ENCODE data around the gene LACTBL1.
"Not testable (repeated sequence)": the region's sequence is repeated elsewhere in the genome, so short reads cannot be mapped to it uniquely, and the experiment has no call there.

Gene LACTBL1

DNA sequence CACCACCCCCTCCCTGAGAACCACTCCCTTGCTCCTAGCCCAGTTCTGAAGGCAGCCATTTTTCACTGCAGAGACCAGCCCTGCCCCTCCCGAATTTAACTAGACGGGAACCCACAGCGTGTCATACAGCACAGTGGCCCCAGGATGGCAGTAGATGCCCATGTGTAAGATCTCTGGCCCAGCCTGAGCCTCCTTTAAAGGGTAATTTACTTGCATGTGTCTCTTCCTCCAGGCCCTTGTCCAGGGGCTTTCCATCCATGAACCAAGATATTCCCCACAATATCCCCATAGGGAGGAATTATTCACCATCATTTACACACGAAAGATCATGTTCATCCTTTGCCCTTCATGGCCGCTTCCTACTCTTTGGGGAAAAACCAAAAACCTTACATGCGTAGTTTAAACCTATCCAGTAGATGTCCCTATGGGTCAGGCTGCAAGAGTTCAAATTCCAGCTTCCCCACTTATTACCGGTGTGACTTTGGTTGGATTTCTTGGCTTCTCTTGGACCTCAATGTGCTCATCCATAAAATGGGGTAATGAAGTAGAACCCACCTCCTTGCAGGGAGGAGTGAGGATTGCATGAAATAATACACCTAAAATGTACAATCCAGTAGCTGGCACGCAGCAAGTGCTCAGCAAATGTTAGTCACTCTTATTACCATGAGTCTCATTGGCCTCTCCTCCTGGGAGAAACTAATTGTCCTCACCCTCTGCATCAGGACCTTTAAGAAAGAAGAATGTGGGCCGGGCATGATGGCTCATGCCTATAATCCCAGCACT lies 4.0 kb upstream of the LACTBL1 start:
- DNase-seq: peak; percentile 25

DNA sequence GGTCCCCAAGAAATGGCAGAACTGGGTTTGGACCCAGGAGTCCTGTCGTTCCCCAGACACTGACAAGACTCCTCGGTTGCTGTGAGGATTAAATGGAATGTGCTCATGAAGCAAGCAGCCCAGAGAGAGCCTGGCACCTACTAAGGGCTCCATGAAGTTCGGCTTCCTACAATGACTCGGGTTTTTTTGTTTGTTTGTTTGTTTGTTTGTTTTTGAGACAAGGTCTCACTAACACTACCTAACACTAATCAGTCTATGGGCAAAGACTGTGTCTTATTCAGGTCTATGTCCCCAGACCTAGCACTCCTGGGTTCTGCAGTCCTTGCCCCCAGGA lies 3.4 kb upstream of the LACTBL1 start:
- no peak for DNase-seq

DNA sequence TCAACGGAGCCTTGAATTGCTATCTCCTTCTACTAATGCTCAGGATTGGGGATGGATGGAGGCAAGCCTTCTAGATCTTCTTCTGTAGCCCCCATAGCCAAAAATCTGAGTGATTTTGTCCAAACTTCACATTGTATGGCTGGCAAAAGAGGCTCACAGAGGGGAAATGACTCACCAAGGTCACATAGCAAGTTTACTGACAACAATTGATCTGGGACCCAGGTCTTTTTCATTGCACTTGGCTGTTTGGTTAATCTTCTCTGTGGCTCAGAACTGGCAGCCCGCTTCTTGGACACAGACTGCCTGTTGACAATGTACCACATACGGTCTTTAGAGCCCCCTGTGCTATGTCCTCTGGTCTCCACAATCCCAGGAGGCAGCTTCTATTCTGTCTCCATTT lies 3.0 kb upstream of the LACTBL1 start:
- no peak for DNase-seq

DNA sequence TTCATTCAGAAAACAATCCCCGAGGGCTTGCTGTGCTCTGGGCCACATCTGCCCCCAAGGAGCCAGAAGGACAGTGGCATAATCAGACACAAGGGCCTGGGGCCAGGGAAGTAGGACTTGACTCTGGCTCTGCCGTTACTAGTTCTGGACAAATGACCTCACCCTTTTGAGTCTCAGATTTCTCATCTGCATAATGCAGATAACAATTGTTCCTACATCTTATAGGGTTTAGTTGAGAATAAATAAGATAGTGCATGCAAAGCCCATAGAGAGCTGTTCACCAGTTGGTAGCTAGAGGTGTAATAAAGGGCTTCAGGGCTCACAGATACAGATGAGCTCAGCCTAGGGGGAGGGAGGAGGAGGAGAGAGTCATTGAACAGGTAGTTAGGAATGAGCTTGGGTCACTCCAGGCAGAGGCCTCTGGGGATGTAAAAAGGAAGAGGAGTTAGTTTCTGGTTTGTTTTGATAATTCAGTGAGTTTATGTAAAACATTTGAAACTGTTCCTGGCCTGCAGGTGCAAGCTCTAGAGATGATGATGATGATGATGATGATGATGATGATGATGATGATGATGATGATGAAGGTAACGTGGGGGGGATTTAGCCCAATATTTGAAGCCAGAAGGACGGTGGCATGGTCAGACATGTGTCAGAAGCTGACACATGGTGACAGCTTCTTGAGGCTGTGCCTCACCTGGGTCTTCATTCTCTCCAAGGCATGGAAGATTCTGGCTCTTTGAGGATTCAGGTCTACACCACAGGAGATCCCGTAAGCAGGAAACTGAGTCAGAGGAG lies 858 bp downstream of the LACTBL1 start:
- no peak for DNase-seq

DNA sequence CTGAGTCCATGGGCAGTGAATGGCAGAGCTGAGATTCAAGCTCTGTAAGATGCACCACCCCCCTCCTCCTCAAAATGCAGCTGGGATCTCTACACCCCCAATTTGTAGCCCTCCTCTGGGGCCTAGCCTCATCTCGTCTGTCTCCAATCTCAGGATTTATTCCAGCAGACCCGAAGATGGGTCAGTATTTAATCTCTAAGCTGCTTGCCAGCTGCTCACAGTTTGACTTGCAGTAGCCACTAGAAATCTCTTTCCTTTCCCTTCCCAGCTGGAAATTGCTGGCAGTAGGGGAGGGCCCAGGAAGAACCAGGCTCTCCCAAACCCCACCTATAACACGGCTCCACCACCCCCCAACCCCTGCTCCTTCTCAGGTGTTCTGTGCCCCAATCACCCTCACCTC lies 1.5 kb downstream of the LACTBL1 start:
- DNase-seq: no peak

DNA sequence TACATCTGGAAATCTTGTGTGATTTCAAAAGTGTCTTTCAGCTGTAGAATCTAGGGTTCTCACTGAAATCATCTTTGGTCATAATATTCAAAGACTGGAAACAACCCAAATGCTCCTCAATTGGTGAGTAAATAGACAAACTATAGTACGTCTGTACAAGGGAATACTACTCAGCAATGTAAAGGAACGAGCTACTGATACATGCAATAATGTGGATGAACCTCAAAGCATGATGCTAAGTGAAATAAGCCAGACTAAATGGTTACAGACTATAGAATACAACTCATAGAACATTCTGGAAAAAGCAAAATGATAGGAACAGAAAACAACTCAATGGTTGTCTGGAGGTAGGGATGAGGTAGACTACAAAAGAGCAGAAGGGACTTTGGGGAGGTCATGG lies 2.6 kb downstream of the LACTBL1 start:
- no peak for DNase-seq

DNA sequence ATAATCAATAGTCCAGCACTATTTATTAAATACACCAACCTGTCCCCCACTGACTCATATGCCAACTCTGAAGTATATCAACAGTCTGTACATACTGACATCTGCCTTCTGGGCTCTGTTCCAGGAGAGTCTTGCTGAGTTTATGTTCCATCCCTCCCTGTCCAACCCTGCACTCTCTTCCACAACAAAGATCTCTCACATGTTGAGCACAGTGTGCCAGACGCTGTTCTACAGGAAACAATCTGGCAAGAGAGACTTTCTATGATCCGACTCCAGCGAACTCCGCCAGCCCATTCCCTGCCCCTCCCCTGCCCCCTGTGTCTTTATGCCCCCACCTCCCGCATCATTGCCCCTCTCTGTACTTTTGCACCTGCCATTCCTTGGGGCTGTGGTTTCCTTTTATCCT lies 3.4 kb downstream of the LACTBL1 start:
- DNase-seq: no peak

DNA sequence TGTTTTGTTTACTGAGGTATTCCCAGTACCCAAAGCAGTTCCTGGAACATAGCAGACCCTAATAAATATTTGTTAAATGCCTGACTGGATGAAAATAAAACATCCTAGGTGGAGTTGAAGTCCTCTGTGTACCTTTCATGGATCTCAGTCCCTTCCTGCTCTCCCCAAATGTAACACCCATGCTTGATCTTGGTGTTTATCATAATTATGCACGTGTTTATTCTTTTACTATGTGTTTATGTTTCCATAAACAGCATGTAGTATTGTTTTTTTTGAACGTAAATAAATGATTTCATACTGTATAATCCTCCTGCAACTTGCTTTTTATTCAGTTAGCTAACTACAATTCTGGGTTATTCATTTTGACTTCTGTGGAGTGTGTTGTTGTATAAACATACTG lies 4.8 kb downstream of the LACTBL1 start:
- no peak for DNase-seq

DNA sequence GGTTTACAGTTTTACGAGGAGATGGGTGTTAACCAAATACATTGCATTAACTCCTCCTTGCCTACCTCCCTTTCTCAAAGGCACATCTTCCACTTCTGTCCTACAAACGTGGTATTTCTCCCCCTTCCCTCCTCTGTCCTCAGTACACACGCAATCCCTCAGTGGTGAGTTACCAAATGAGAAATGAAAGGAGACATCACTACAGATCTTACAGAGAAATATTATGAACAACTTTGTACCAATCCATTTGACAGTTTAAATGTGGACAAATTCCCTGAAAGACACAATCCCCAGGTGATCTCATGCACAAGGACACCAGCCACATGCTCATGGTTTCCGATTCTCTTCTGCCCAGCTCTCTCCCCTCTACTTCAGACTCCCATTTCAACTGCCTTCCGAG lies 6.4 kb downstream of the LACTBL1 start:
- DNase-seq: no peak

DNA sequence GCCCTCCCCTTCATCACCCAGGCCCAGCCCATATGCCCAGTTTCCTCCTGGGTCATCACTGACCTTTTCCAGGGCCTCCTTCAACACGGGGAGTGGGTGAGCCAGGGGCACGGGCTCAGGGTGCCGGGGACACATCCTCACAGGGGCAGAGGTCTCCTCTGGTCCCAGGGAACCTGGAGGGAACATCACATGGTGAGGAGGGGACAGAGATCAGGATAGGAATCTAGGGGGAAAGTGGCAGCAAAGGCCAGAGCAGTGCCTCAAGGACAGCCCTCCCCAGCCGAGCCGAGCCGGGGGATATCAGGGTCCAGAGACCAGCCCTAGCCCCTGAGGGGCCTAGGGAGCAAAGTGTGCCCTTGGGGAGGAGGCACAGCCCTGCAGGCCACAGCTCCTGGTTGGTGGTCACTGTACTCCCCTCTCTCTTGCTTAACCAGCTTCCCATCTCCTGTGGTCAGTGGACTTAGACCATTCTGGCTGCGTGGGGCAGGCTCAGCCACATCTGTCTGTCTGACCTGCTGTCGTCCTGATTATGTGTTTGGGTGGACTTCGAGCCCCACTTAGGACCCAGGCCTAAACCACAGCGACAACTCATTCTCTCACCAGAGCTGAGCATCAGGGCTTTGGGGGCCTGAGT lies 9.5 kb downstream of the LACTBL1 start:
- no peak for DNase-seq

DNA sequence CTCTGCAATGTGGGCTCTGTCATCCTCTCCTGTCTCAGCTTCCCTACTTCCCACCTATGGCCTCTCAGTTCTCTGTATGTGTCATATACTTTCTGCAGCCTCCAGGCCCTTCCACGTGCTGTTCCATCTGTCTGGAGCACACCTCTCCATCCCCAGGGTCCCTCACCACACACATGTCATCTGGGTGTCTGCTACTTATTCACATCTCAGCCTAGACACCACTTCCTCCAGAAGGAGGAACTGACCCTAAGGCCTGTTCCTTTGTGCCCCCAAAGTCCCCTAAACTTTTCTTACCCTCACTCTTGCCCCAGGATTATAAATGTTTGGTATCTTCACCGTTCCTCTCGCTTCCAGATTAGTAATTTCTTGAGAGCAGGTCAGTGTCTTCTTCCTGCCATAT lies 10.1 kb downstream of the LACTBL1 start:
- no peak for DNase-seq

DNA sequence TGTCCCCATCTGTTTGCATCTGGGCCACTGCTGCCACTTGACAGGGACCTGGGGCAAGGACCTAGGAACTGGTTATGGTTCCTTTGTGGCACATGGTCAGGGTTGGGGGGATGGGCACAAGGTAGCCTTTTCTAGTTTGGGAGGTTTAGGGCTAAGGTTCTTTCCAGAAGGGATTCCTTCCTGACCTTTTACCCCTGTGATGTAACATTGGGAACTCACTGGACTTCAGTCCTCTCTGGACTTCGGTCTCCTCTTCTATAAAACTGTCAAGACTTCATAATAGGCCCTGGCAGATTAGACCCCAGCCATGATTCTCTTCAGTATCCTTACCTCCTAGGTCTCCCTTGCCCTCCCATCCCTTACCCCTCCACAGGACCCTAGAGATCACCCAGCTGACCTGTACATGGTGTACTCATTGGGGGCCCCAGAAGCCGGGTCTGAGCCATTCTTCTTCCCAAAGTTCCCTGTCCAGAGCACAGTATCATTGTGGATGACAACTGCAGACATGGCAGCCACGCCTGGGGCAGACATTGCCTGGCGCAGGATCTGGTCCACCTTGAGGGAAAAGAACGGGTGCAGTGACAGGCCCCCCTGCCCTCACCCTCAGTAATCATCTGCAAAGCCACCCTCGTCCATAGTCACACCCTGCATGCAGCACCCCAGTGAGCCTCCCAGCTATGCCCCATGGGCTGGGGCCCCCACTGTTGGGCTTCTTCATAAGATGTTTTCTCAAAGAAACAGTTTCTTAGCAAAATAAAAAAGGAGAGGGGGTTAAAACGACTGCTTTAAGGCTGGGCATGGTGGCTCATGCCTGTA lies 12.9 kb downstream of the LACTBL1 start:
- DNase-seq: no peak

DNA sequence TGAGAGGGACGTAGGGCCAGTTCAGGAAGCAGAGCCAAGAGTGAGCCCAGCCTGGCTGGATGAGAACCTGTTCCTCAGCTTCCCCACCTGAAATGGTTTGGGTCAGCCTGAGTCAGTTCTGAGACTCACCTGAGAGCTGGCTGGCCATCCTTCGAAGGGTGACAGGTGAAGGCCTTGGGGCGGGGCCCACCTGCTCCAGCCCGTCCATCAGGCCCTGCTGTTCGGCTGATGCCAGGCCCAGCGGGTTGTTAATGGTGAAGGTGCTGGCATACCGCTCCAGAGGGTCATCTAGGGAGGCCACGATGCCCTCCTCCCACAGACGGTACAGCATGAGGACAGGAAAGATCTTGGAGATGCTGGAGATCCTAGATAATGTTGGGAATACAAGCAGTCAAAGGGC lies 14.1 kb downstream of the LACTBL1 start:
- DNase-seq: no peak

DNA sequence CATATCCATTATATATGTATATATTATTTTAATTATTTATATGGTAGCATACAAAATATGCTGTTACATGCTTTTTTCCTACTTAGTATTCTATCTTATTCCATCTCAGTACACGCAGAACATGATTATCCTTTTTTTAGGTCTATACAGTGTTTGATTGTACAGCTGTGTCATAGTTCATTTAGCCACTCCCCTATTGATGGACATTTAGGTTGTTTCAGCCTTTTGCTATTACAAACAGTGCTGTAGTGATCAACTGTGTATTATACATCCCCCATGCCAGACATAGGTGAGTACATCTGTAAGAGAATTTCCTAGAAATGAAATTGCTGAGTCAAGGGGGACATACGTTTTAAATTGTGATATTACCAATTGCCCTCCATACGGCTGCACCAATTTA lies 15.6 kb downstream of the LACTBL1 start:
- DNase-seq: no peak

DNA sequence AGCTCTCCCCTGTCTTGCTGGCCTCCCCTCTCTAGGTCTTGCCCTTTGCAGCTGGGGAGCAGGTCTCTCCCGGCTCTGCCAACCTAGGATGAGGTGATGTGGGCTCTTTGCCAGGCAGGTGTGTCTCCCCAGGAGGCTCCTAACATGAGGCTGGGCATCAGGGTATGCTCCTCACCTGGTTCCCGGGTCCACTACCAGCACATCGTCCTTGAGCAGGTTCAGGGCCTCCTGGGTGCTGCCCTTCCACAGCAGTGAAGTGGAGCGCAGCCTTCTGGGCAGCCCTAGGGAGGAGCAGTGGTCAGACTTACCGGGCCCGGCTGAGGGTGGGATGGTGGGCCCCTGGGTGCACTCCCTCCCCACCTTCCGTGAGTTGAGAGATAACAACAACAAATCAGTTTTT lies 17.5 kb downstream of the LACTBL1 start:
- DNase-seq: no peak

DNA sequence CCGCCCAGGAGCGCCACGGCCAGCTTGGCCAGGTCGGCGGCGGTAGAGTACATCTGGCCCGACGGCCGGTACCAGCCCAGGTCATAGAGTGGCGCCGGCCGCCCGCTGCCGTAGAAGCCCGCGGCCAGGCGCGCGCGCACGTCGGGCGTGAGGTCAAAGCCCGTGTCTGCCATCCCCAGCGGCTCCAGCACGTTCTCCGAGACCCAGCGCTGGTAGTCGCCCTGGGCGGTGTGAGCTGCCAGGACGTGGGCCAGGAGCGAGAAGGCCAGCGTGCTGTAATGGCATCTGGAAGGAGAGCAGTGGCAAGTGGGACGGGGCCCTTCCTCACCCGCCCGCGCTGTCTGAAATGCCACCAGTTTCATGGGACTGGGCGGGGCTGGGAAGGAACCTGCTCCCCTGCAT lies 18.9 kb downstream of the LACTBL1 start:
- DNase-seq: no peak

DNA sequence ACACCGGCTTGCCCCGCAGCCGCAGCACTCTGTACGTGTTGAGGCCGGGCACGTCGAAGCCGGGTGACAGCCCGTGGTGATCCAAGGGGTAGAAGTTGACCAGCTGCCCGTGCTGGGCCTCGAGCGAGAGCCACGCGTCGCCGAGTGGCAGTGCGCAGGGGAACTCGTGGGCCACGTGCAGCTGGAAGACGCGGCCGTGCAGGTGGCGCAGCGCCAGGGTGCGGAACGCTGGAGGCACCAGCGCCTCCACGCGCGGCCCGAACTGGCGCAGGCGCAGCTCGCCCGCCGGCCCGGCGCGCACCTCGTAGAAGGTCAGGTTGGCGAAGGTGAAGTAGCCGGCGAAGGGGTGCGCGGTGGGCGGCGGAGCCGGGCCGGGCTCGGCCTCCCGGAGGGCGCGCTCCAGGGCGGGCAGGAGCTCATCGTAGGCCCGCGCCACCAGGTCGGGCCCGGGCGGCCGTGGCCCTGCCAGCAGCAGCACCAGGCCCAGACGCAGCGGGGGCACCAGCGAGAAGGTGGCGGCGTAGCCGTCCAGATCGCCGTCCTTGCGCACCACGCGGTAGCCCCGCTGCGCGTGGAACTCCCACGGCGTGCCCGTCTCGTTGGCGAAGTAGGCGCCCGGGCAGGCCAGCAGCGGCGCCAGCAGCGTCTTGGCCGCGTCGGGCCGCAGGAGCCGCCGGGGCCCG lies 19.5 kb downstream of the LACTBL1 start:
- DNase-seq: no peak

DNA sequence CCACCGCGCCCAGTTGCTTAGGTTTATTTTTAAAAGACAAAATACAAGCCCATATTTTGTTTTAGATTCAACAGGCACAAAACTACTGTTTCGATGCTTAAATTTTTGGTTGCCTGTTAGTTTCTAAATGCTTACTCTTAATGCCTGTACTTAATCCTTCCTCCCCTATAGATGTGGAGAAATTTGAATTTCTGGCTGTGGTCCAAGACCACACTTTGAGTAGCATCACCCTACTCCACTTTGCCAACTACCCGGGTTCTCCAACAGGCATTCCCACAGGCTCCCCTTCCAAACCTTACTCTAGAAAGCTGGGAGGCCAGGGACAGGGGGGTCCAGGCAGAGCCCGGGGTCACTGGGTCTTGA lies 20.0 kb downstream of the LACTBL1 start:
- DNase-seq: no peak

DNA sequence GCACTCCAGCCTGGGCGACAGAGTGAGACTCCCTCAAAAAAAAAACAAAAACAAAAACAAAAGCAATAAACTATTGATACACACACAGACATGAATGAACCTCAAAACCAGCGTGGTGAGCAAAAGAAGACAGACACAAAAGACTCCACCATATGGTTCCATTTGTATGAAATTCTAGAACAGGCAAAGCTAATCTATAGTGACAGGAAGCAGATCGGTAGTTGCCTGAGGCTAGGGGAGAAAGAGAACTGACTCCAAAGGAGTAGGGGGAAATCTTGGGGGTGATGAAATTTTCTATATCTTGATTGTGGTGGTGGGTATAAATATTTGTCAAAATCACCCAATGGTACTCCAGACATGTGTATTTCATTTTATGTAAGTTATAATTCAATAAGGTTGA lies 20.9 kb downstream of the LACTBL1 start:
- DNase-seq: no peak

DNA sequence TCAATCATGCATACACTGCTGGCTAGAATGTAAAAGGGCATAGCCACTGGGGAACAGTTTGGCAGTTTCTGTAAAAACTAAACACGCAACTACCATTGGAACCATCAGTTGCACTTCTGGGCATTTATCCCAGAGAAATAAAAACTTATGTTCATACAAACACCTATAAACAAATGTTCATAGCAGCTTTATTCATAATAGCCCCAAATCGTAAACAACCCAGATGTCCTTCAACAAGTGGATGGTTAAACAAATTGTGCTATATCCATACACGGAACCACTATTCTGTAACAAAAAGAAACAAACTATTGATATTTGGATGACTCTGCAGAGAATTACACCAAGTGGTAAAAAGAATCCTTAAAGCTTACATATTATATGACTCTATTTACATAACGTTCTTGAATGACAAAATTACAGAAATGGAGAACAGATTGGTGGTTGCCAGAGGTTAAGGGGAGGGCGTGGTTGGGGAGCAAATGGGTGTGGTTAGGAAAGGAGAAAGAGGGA lies 22.8 kb downstream of the LACTBL1 start:
- DNase-seq: no peak

DNA sequence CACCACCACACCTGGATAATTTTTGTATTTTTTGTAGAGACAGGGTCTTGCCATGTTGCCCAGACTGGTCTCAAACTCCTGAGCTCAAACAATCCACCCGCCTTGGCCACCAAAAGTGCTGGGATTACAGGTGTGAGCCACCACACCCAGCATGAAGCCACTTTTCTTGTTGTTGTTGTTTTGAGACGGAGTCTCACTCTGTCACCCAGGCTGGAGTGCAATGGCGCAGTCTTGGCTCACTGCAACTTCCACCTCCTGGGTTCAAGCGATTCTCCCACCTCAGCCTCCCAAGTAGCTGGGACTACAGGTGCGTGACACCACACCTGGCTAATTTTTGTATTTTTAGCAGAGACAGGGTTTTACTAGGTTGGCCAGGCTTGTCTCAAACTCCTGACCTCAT lies 27.5 kb downstream of the LACTBL1 start:
- not testable (repeated sequence) for DNase-seq

DNA sequence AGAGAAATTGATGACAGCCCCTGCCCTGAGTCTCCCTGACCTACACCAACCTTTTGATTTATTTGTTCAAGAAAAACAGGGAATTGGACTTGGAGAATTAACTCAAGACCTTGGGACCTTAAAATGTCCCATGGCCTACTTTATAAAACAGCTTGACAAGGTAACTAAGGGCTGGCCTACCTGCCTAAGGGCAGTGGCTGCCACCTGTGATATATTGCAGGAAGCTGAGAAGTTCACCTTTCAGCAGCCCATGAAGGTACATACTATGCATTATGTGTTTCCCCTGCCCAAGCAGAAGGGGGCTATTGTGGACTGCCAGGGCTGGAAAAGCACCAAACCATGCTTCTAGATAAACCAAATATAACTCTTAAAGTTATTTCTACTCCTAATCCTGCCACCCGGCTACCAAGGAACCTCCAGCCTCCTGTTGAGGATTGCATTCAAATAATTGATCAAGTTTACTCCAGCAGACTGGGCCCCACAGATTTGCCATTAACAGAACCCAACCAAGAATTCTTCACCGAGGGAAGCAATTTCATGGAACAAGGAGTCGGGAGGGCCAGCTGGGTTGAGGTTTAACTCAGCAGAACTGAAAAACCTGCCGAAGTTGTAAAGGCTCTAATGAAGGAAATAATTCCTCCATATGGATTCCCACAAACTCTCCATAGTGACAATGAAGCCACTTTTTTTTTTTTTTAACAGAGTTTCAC lies 28.2 kb downstream of the LACTBL1 start:
- no peak for DNase-seq

Measured in central memory CD4-positive, alpha-beta T cell (primary cell).